ENCODE data around the gene UBE2D4.

The UBE2D4 gene

GRCh38 chr7:43880596-43880995, 45.6 kb upstream of the UBE2D4 start:
- no peaks in the 10 kb centered on the region for H3K9me3 Mint-ChIP-seq
- H3K36me3 Mint-ChIP-seq (ENCODE audit: low read depth), result peaks cover 57% of the 10 kb centered on the region
- no peaks in the 10 kb centered on the region for H3K4me1 Mint-ChIP-seq
- no peaks in the 10 kb centered on the region for H3K27me3 Mint-ChIP-seq (ENCODE audit: low read depth, poor library complexity)
- no peak overlapping the region for H3K4me3 Mint-ChIP-seq
- TF ChIP-seq CTCF (IDR thresholded peaks at IDR 0.05), result no peak
- no peak for DNase-seq
- H3K27ac Mint-ChIP-seq, result no peak overlapping the region

DNA sequence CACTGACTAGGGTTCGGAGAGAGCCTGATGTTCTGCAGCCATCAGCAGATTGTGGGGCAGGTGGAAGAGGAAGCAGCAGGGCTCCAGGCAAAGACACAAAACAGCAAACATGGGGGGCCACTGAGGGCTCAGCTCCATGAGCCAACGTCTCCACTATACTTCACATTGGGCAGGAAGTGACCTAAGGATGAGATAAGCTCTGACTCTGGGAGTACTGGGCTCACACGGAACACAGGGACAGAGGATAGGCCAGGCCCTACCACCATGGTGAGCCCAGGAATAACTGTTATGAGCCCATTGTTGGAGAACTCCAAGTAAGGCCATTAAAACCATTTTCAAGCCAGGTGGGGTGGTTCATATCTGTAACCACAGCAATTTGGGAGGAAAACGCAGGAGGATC, 42.0 kb upstream of the UBE2D4 start:
- Mint-ChIP-seq H3K27ac (no peak overlapping the region), H3K27me3 (ENCODE audit: low read depth, poor library complexity) (peaks cover 2% of the 10 kb centered on the region), H3K36me3 (ENCODE audit: low read depth) (peaks cover 40% of the 10 kb centered on the region), H3K9me3 (no peaks in the 10 kb centered on the region), H3K4me3 (no peak overlapping the region), H3K4me1 (peaks cover 6% of the 10 kb centered on the region)
- TF ChIP-seq CTCF (IDR thresholded peaks at IDR 0.05), result no peak
- no peak for DNase-seq

- Mint-ChIP-seq H3K4me3 (no peak overlapping the region), H3K27ac (no peak overlapping the region), H3K9me3 (no peaks in the 10 kb centered on the region), H3K4me1 (peaks cover 10% of the 10 kb centered on the region), H3K36me3 (ENCODE audit: low read depth) (peaks cover 37% of the 10 kb centered on the region), H3K27me3 (ENCODE audit: low read depth, poor library complexity) (peaks cover 2% of the 10 kb centered on the region)
- DNase-seq, result no peak
- no peak for TF ChIP-seq CTCF (IDR thresholded peaks at IDR 0.05)
These were observed 41.6 kb upstream of the UBE2D4 start for GRCh38 chr7:43884617-43885016.

- no peak overlapping the region for H3K4me3 Mint-ChIP-seq
- peaks cover 26% of the 10 kb centered on the region for H3K36me3 Mint-ChIP-seq (ENCODE audit: low read depth)
- H3K27me3 Mint-ChIP-seq (ENCODE audit: low read depth, poor library complexity), result peaks cover 8% of the 10 kb centered on the region
- peaks cover 24% of the 10 kb centered on the region for H3K4me1 Mint-ChIP-seq
- no peaks in the 10 kb centered on the region for H3K9me3 Mint-ChIP-seq
- DNase-seq, result no peak
- no peak for TF ChIP-seq CTCF (IDR thresholded peaks at IDR 0.05)
- H3K27ac Mint-ChIP-seq, result no peak overlapping the region
These were observed 37.0 kb upstream of the UBE2D4 start for GRCh38 chr7:43888993-43889945.

DNA sequence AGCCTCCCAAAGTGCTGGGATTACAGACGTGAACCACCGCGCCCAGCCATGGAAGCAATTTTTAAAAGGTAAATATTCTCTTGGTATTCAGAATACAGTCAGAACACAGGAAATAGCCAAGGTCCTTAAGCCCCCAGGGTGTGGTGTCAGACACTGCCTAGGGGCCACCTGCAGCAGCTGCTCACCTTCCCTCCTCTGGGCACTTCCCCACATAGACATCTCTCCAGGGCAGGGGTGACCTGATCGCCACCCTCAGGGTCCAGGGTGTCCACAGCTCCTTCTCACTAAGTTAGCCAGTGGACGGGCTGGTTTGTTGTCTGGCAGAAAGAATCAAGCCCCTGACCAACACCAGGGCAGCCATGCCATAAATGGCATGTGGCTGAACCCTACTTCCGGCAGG, 35.8 kb upstream of the UBE2D4 start:
- no peak overlapping the region for H3K27ac Mint-ChIP-seq
- peaks cover 31% of the 10 kb centered on the region for H3K36me3 Mint-ChIP-seq (ENCODE audit: low read depth)
- peaks cover 8% of the 10 kb centered on the region for H3K27me3 Mint-ChIP-seq (ENCODE audit: low read depth, poor library complexity)
- TF ChIP-seq CTCF (IDR thresholded peaks at IDR 0.05), result no peak
- no peak for DNase-seq
- no peak overlapping the region for H3K4me3 Mint-ChIP-seq
- peaks cover 24% of the 10 kb centered on the region for H3K4me1 Mint-ChIP-seq
- no peaks in the 10 kb centered on the region for H3K9me3 Mint-ChIP-seq

All from nephron progenitor cell (in vitro differentiated cells).